Sigmoid colon (tissue), 4 donors: ENCODE data around the gene IRGC.

ENCODE experiments used
- CTCF ChIP-seq, 4 experiments: fragments of 450-650 bp in 3 of 4; fragments of 200-600 bp in 1 of 4; IDR thresholded peaks; one replicate each; pipeline ENCODE4 v1.5.1; 2016 to 2019; ENCODE audit warnings: antibody characterized with exemption in 4 of 4, mild to moderate bottlenecking in 3 of 4, moderate library complexity in 2 of 4
- EP300 ChIP-seq, 4 donors: sonication (generic); formaldehyde crosslinking; IDR thresholded peaks; one replicate each; pipeline ENCODE4 v1.6.1; 2017; ENCODE audit warnings: antibody characterized with exemption in 4 of 4
- POLR2A ChIP-seq, 2 donors: fragments of 450-650 bp; IDR thresholded peaks; one replicate each; pipeline ENCODE4 v1.6.1; 2016; ENCODE audit warnings: antibody characterized with exemption in 2 of 2, mild to moderate bottlenecking in 2 of 2, moderate library complexity in 2 of 2
- POLR2AphosphoS5 ChIP-seq, 4 donors: sonication (generic); formaldehyde crosslinking; IDR thresholded peaks; one replicate each; pipeline ENCODE4 v1.6.1; 2017; ENCODE audit warnings: antibody characterized with exemption in 4 of 4

GRCh38 chr19:43690444-43690843 is 25.4 kb upstream of the IRGC start:
- no peak for TF ChIP-seq POLR2AphosphoS5 (IDR thresholded peaks at IDR 0.05)
- no peak for TF ChIP-seq EP300 (IDR thresholded peaks at IDR 0.05)
- TF ChIP-seq CTCF (IDR thresholded peaks at IDR 0.05), result no peak
- TF ChIP-seq POLR2A (IDR thresholded peaks at IDR 0.05), result no peak
